Measurements from ENCODE around the gene LMNA.

GRCh38 chr1:156081917-156082308, 32.6 kb upstream of the LMNA start:
- TF ChIP-seq CTCF (IDR thresholded peaks at IDR 0.05) (no peak), EP300 (IDR thresholded peaks at IDR 0.05) (no peak)
